Measurements from ENCODE around the gene SLC39A12. TPM values are rescaled to one million over a fixed set of nuclear protein-coding genes. Genes with fewer than 3 reads are reported as not detected.

The SLC39A12 gene
- total and polyA plus RNA-seq, 2 of the 8 experiments (the other 6 are each of a cell fraction or from before 2014, with no cell fraction given) = not detected

GRCh38 chr10:18079665-18080295 is 128.1 kb downstream of the SLC39A12 start:
- H3K9ac ChIP-seq (replicated peaks in 1 of 4; ENCODE audit: extremely low read depth in 1 of 4, low read depth in 3 of 4, low read length in 3 of 4) = peak overlapping the region in 1 of 4 experiments; percentile 34; a peak in 1 of 7 replicates
- H2BK12ac ChIP-seq (ENCODE audit: low read depth, low read length) = no peak overlapping the region
- H3K56ac ChIP-seq (replicated peaks; ENCODE audit: insufficient read length, low read depth, low read length) = no peak overlapping the region
- H2BK5ac ChIP-seq (ENCODE audit: low read depth, low read length) = no peak overlapping the region; the same call in 1 of the 2 replicates
- no peak overlapping the region for H2AK5ac ChIP-seq (ENCODE audit: low read depth, low read length)
- no peak overlapping the region for H4K8ac ChIP-seq (ENCODE audit: extremely low read depth, insufficient read depth, low read length)
- no peak overlapping the region for H3K4me3 ChIP-seq (ENCODE audit: extremely low read depth in 1 of 4, insufficient read depth in 2 of 4, low read depth in 3 of 4, low read length in 4 of 4)
- H3K27ac ChIP-seq (ENCODE audit: low read depth, low read length) = no peak overlapping the region
- no peak overlapping the region for H3K23ac ChIP-seq (ENCODE audit: insufficient read length)
- H2AFZ ChIP-seq (ENCODE audit: low read length) = no peak overlapping the region
- no peaks in the 10 kb centered on the region for H4K20me1 ChIP-seq (replicated peaks in 1 of 2; ENCODE audit: control insufficient read depth in 1 of 2, insufficient read depth in 2 of 2, low read length in 2 of 2)
- WGBS, 2 experiments (ENCODE audit: extremely low coverage in 1 of 2, insufficient coverage in 1 of 2, insufficient read length in 1 of 2, insufficient replicate concordance in 2 of 2, low coverage in 1 of 2, low lambda C conversion rate in 2 of 2, missing lambda C conversion rate in 1 of 2) = 91% methylated on average over 1 of the region's 1 CpG; no CpG with 5 or more reads in 1 of the 2 experiments
- H4K91ac ChIP-seq (replicated peaks; ENCODE audit: insufficient read length, low read length) = no peak overlapping the region
- H3K4ac ChIP-seq (replicated peaks; ENCODE audit: insufficient read length, low read depth, low read length) = no peak overlapping the region
- H3K18ac ChIP-seq (ENCODE audit: extremely low read depth, low read length) = no peak overlapping the region
- 0 out of 2 replicates have a peak overlapping the region, but pooled peaks have one; percentile 55 for H2BK20ac ChIP-seq (ENCODE audit: low read length)
- H3K36me3 ChIP-seq (ENCODE audit: control insufficient read depth in 2 of 4, insufficient read depth in 4 of 4, low read length in 3 of 4) = no peaks in the 10 kb centered on the region
- peaks cover 0 to 3% (median 0%) of the 10 kb centered on the region in 4 experiments; a peak in 1 of 7 replicates for H3K4me1 ChIP-seq (replicated peaks in 1 of 4; ENCODE audit: control insufficient read depth in 3 of 4, insufficient read depth in 4 of 4, low read length in 3 of 4)
- H3K79me1 ChIP-seq (ENCODE audit: low read depth, low read length) = no peaks in the 10 kb centered on the region
- ChIA-PET CTCF (ENCODE audit: partially characterized antibody) (interaction anchor here (0.6 to 1.0 kb wide), 2 partner anchors 11 to 13 kb away, joined by 3 read pairs; no protein-coding TSS in a partner anchor), POLR2A (ENCODE audit: partially characterized antibody) (interaction anchor here (0.6 to 1.0 kb wide), 2 partner anchors 9 to 13 kb away, joined by 3 to 4 read pairs; no protein-coding TSS in a partner anchor)
- no peaks in the 10 kb centered on the region for H3K9me3 ChIP-seq (ENCODE audit: insufficient read depth in 2 of 2, low read depth in 1 of 2, low read length in 1 of 2)
- H2BK15ac ChIP-seq (ENCODE audit: low read length) = no peak overlapping the region
- H3K79me2 ChIP-seq (ENCODE audit: control insufficient read depth in 1 of 2, insufficient read depth in 2 of 2, low read length in 2 of 2) = no peaks in the 10 kb centered on the region
- FAIRE-seq = no peak
- H3K23me2 ChIP-seq (ENCODE audit: low read depth, low read length) = no peaks in the 10 kb centered on the region; the same call in 1 of the 2 replicates
- H2BK120ac ChIP-seq (replicated peaks; ENCODE audit: low read depth, low read length) = no peak overlapping the region
- no peak overlapping the region for H3K14ac ChIP-seq (ENCODE audit: insufficient read length)
- no peak overlapping the region for H3K4me2 ChIP-seq (ENCODE audit: insufficient read depth in 1 of 2, low read depth in 2 of 2, low read length in 2 of 2)
- DNase-seq (ENCODE audit: low read depth in 1 of 2, low spot score in 2 of 2) = no peak
- no peaks in the 10 kb centered on the region for H3K27me3 ChIP-seq (replicated peaks in 1 of 4; ENCODE audit: control insufficient read depth in 3 of 4, extremely low read depth in 1 of 4, insufficient read depth in 3 of 4, low read length in 3 of 4)
- H4K5ac ChIP-seq (ENCODE audit: insufficient read length, low read depth, low read length) = no peak overlapping the region
- TF ChIP-seq SAP30 (IDR thresholded peaks at IDR 0.05; ENCODE audit: insufficient read depth, insufficient replicate concordance, low read length) = no peak
- TF ChIP-seq TAF1 (IDR thresholded peaks at IDR 0.05; ENCODE audit: low read depth, low read length) = no peak
- TF ChIP-seq CTBP2 (IDR thresholded peaks at IDR 0.05; ENCODE audit: borderline replicate concordance, insufficient read depth, insufficient read length, low read length) = no peak
- no peak for TF ChIP-seq CTCF (IDR thresholded peaks at IDR 0.05; ENCODE audit: control extremely low read depth in 1 of 3, insufficient read depth in 1 of 3, low read depth in 1 of 3, low read length in 3 of 3)
- TF ChIP-seq MAFK (IDR thresholded peaks at IDR 0.05; ENCODE audit: low read depth, low read length) = no peak
- TF ChIP-seq CREB1 (IDR thresholded peaks at IDR 0.05) = no peak
- TF ChIP-seq NRF1 (IDR thresholded peaks at IDR 0.05; ENCODE audit: low read depth, low read length) = no peak
- no peak for TF ChIP-seq FOSL1 (IDR thresholded peaks at IDR 0.05; ENCODE audit: insufficient read depth, low read depth, low read length)
- TF ChIP-seq ATF3 (IDR thresholded peaks at IDR 0.05; ENCODE audit: insufficient read depth, low read depth, low read length) = no peak
